ACC112 (cell line): Measurements from ENCODE around the gene SDK1.

ENCODE experiments used
- H2AFZ ChIP-seq: fragments of 200-600 bp; sonication (generic); one replicate; pipeline ENCODE4 v1.6.0; 2017; ENCODE audit warnings: antibody characterized with exemption, low read length; ENCODE audit not compliant: unreplicated experiment
- H3K27ac ChIP-seq: fragments of 200-600 bp; sonication (generic); 2 replicates; pipeline ENCODE4 v1.5.1; 2014; ENCODE audit warnings: low read depth, mild to moderate bottlenecking, antibody characterized with exemption, low read length, moderate library complexity
- H3K27me3 ChIP-seq: fragments of 200-600 bp; sonication (generic); 2 replicates; pipeline ENCODE4 v1.6.1; 2014; ENCODE audit warnings: mild to moderate bottlenecking, antibody characterized with exemption, low read length, moderate library complexity, mixed read lengths; ENCODE audit not compliant: insufficient read depth
- H3K36me3 ChIP-seq: fragments of 200-600 bp; sonication (generic); 2 replicates; pipeline ENCODE4 v1.6.1; 2016; ENCODE audit warnings: mild to moderate bottlenecking, antibody characterized with exemption, low read length, moderate library complexity, mixed read lengths; ENCODE audit not compliant: insufficient read depth
- H3K4me1 ChIP-seq: fragments of 200-600 bp; sonication (generic); one replicate; pipeline ENCODE4 v1.6.1; 2016; ENCODE audit warnings: low read length, mixed read lengths; ENCODE audit not compliant: insufficient read depth, unreplicated experiment, control insufficient read depth
- H3K4me3 ChIP-seq: fragments of 200-600 bp; sonication (generic); 2 replicates; pipeline ENCODE4 v1.5.1; 2014; ENCODE audit warnings: mild to moderate bottlenecking, low read depth, low read length
- H3K79me2 ChIP-seq: fragments of 200-600 bp; sonication (generic); one replicate; pipeline ENCODE4 v1.6.0; 2016; ENCODE audit warnings: low read length; ENCODE audit not compliant: control insufficient read depth, unreplicated experiment, insufficient read depth

The SDK1 gene

GRCh38 chr7:3974329-3974728 lies 673.3 kb downstream of the SDK1 start:
- Histone ChIP-seq H3K27me3 (no peaks in the 10 kb centered on the region), H3K79me2 (no peaks in the 10 kb centered on the region), H3K4me1 (no peaks in the 10 kb centered on the region), H3K4me3 (no peak overlapping the region), H3K36me3 (no peaks in the 10 kb centered on the region), H3K27ac (no peak overlapping the region), H2AFZ (no peak overlapping the region)

DNA sequence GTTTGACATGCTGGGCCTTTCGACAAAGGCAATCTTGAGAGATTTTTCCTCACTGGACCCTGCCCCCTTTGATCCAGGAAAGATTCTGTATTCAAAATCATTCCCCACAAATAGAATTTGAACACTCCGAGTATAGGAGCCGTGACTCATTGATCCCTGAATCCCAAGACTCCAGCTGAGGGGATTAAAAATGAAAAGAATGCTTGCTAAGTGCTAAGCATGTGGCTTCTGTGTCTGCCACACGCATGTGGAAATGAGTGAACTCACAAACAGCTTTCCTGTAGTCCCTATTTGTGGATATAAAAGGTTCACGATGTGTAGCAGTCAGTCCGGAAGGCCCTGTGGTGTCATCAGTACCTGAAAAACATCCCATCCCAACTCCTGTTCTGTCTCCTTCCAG lies 674.3 kb downstream of the SDK1 start:
- H3K36me3 ChIP-seq, result no peaks in the 10 kb centered on the region
- H3K79me2 ChIP-seq, result no peaks in the 10 kb centered on the region
- no peak overlapping the region for H3K4me3 ChIP-seq
- H3K4me1 ChIP-seq, result no peaks in the 10 kb centered on the region
- H3K27ac ChIP-seq, result no peak overlapping the region
- no peaks in the 10 kb centered on the region for H3K27me3 ChIP-seq
- no peak overlapping the region for H2AFZ ChIP-seq

DNA sequence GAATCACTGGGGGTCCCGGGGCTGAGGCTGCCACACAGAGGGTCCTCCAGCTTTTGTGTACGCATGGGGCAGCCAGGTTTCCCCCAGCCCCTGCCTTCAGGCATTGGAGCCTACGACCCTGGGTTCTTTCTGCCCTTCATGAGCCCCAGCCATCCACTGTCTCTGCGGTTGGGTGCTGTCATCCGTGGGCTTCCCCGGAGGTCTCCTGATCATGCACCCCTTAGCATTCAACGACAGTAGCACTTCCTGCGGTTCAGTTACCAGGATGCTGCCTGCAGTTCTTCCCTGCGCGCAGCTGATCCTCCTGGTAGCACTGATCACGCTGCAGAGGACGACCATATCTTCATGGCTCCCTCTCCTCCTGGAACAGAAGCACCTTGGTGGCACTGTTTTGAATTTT lies 676.3 kb downstream of the SDK1 start:
- Histone ChIP-seq H3K27me3 (no peaks in the 10 kb centered on the region), H3K4me3 (no peak overlapping the region), H3K27ac (no peak overlapping the region), H3K36me3 (no peaks in the 10 kb centered on the region), H3K4me1 (no peaks in the 10 kb centered on the region), H2AFZ (no peak overlapping the region), H3K79me2 (no peaks in the 10 kb centered on the region)

DNA sequence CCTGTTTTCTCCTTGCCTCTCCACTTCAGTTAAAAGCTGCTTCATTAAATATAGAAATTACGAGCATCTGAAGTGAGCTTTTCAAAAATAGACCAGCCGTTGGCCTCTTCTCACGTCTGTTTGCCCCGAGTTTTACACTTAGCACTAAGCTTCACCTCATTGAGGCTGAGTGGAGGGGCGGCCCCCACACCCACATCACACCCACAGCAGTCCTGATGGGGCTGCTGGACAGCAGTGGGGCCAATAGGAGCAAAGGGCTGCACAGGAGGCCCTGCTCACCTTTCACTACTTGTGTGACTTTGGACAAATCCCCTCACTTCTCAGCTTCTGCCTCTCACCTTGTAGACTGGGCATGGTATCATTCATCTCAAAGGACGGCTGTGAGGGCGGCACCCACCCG lies 677.8 kb downstream of the SDK1 start:
- Histone ChIP-seq H3K27me3 (no peaks in the 10 kb centered on the region), H2AFZ (no peak overlapping the region), H3K36me3 (no peaks in the 10 kb centered on the region), H3K4me1 (no peaks in the 10 kb centered on the region), H3K27ac (no peak overlapping the region), H3K4me3 (no peak overlapping the region), H3K79me2 (no peaks in the 10 kb centered on the region)

DNA sequence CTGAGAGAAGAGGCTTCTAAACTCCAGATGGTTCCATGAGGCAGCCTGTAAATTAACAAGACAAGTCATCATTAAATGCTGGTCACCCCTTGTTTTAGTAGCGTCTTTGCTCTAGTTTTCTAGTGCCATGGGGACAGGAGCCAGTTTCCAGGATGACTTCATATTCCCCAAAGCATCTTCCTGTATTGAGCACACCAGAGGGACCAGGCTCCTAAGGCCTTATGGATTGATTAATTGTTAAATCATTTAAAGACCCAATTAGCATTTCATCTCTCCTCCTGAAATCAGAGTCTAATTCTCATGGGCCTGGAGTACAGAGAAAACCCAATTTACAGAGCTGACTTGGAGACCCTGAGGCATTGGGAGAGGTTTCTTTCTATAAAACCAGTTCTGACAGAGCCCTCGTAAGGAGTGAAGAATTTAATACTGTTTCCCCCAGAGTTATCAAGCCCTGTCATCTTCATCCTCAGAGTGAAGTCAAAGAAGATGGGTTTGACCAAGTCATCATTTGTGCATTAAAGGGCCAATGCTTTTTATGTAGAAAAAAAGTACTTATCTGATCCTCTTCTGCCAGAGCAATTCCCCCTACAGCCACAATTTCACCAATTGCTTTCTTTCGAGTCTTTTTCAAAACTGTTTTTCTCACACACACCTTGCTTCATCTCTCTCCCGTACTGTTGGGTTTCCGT lies 678.7 kb downstream of the SDK1 start:
- Histone ChIP-seq H2AFZ (no peak overlapping the region), H3K4me3 (no peak overlapping the region), H3K79me2 (no peaks in the 10 kb centered on the region), H3K36me3 (no peaks in the 10 kb centered on the region), H3K4me1 (no peaks in the 10 kb centered on the region), H3K27me3 (no peaks in the 10 kb centered on the region), H3K27ac (no peak overlapping the region)

DNA sequence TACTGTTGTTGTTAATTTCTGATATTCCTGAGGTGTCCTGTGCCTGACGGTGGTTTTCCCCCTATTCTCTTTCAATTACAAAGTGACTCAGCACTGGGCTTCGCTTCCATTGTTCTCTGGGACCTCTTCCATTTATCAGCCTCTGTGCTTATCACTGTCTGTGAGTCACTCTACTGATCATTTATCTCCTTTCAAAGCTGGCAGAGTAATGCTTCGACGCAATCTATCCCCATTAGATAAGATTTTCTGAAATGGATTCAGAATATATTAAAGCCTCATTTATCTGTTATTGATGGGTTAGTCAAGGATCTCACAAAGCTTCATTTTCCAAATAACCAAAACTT lies 679.2 kb downstream of the SDK1 start:
- Histone ChIP-seq H3K27ac (no peak overlapping the region), H3K4me3 (no peak overlapping the region), H3K79me2 (no peaks in the 10 kb centered on the region), H3K27me3 (no peaks in the 10 kb centered on the region), H2AFZ (no peak overlapping the region), H3K36me3 (no peaks in the 10 kb centered on the region), H3K4me1 (no peaks in the 10 kb centered on the region)

GRCh38 chr7:3981281-3981680 lies 680.2 kb downstream of the SDK1 start:
- Histone ChIP-seq H3K4me3 (no peak overlapping the region), H3K79me2 (no peaks in the 10 kb centered on the region), H3K27me3 (no peaks in the 10 kb centered on the region), H3K4me1 (no peaks in the 10 kb centered on the region), H3K27ac (no peak overlapping the region), H3K36me3 (no peaks in the 10 kb centered on the region), H2AFZ (no peak overlapping the region)

DNA sequence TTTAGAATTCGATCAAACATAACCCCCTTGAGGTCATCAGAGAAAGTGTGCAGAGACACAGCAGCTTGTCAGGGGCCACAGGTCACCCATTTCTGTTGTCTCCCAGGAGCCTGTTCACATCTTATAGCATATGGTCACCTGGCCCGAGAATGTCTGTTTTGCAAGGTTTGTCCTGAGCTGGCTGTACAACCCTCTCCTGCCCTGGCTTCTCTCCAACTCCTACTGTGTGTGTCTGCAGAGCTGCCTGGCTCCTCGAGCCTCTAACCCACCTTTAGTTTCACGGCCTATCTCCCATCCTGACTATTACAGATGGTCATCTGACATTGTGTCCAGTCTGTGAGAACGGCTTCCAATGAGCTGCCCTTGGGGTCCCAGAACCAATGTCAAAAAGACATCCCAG lies 683.4 kb downstream of the SDK1 start:
- H3K27me3 ChIP-seq, result no peaks in the 10 kb centered on the region
- no peaks in the 10 kb centered on the region for H3K36me3 ChIP-seq
- H3K27ac ChIP-seq, result no peak overlapping the region
- H3K4me1 ChIP-seq, result no peaks in the 10 kb centered on the region
- no peak overlapping the region for H2AFZ ChIP-seq
- H3K79me2 ChIP-seq, result no peaks in the 10 kb centered on the region
- no peak overlapping the region for H3K4me3 ChIP-seq

DNA sequence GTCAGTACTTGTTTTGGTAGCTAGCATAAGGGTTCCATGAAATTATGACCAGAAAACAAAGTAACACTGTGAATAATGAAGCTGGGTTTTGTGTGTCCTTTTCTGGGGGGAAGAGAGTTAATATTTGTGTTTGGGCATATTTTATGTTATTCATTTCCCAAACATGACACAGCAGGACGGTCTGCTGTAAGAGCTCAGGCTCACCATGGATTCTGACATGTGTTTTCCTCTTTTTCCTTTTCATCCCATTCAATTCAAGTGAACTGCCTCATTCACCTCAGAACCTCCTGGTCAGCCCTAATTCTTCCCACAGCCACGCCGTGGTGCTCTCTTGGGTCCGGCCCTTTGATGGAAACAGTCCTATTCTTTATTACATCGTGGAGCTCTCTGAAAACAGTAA lies 685.9 kb downstream of the SDK1 start:
- Histone ChIP-seq H3K4me3 (no peak overlapping the region), H3K27me3 (no peaks in the 10 kb centered on the region)

GRCh38 chr7:3987426-3987927 lies 686.4 kb downstream of the SDK1 start:
- no peaks in the 10 kb centered on the region for H3K79me2 ChIP-seq
- H3K4me1 ChIP-seq, result no peaks in the 10 kb centered on the region
- H2AFZ ChIP-seq, result no peak overlapping the region
- H3K27me3 ChIP-seq, result no peaks in the 10 kb centered on the region
- H3K4me3 ChIP-seq, result no peak overlapping the region
- H3K36me3 ChIP-seq, result no peaks in the 10 kb centered on the region
- no peak overlapping the region for H3K27ac ChIP-seq

More for the DNA sequence above, 685.9 kb downstream of the SDK1 start:
- Histone ChIP-seq H3K27ac (no peak overlapping the region), H2AFZ (no peak overlapping the region), H3K36me3 (no peaks in the 10 kb centered on the region), H3K4me1 (no peaks in the 10 kb centered on the region), H3K79me2 (no peaks in the 10 kb centered on the region)

- Histone ChIP-seq H3K4me1 (no peaks in the 10 kb centered on the region), H3K79me2 (no peaks in the 10 kb centered on the region), H2AFZ (no peak overlapping the region), H3K4me3 (no peak overlapping the region), H3K36me3 (no peaks in the 10 kb centered on the region), H3K27ac (no peak overlapping the region), H3K27me3 (no peaks in the 10 kb centered on the region)
Observed at GRCh38 chr7:3989723-3990122, 688.7 kb downstream of the SDK1 start.
